Heart left ventricle (tissue), 16 donors: ENCODE results near the gene C20orf204. TPM values are rescaled to one million over a fixed set of nuclear protein-coding genes. Genes with fewer than 3 reads are reported as not detected.

Experiments used
- ATAC-seq, 4 donors: fragments of 200-7000 bp; cut with Tn5 transposase; one replicate each; pipeline ENCODE4 v1.9.1; 2020 to 2022; ENCODE audit warnings: moderate library complexity in 4 of 4, mild to moderate bottlenecking in 3 of 4, moderate number of reproducible peaks in 1 of 4
- DNase-seq, 5 donors: peaks; one replicate each; pipeline ENCODE4 v3.0.0-alpha.2; 2020
- H3K27ac ChIP-seq, 12 donors: fragments of 200-600 bp; sonication (generic) in 4 of 12; one replicate each; pipeline versions ENCODE4 v1.5.0 to v1.8.0; 2016 to 2022; ENCODE audit warnings: mild to moderate bottlenecking in 2 of 12
- H3K27me3 ChIP-seq, 9 donors: fragments of 200-600 bp; sonication (generic) in 2 of 9; one replicate each; pipeline versions ENCODE4 v1.5.1 to v1.8.0; 2016 to 2022; ENCODE audit warnings: mild to moderate bottlenecking in 3 of 9
- H3K36me3 ChIP-seq, 9 donors: fragments of 200-600 bp; sonication (generic) in 2 of 9; one replicate each; pipeline versions ENCODE4 v1.5.0 to v1.8.0; 2018 to 2022; ENCODE audit warnings: mild to moderate bottlenecking in 2 of 9
- H3K4me1 ChIP-seq, 12 donors: fragments of 200-600 bp; sonication (generic) in 4 of 12; one replicate each; pipeline versions ENCODE4 v1.5.0 to v1.8.0; 2016 to 2022; ENCODE audit warnings: mild to moderate bottlenecking in 3 of 12
- H3K4me3 ChIP-seq, 12 donors: fragments of 200-600 bp; sonication (generic) in 4 of 12; one replicate each; pipeline versions ENCODE4 v1.5.0 to v1.8.0; 2017 to 2022; ENCODE audit warnings: mild to moderate bottlenecking in 9 of 12, moderate library complexity in 4 of 12
- H3K9me3 ChIP-seq, 12 donors: fragments of 200-600 bp; sonication (generic) in 4 of 12; one replicate each; pipeline versions ENCODE4 v1.5.0 to v1.8.0; 2016 to 2022; ENCODE audit warnings: mild to moderate bottlenecking in 1 of 12
- POLR2A ChIP-seq, 2 donors: fragments of 450-650 bp; IDR thresholded peaks; one replicate each; pipeline ENCODE4 v1.6.1; 2017; ENCODE audit warnings: antibody characterized with exemption in 2 of 2, mild to moderate bottlenecking in 2 of 2, moderate library complexity in 2 of 2
- WGBS, 4 donors: extraction: QIAGEN DNeasy Blood & Tissue Kit in 2 of 4; methylation state at CpG; one replicate each; pipeline versions ENCODE4 v1.1.5 to v1.1.7; 2013 to 2018; 5-methylcytosine and 5-hydroxymethylcytosine counted together
- intact Hi-C, 10 donors: fragments of 100-400 bp; cut with DNase I; formaldehyde crosslinking; loops; one replicate each; pipeline versions ENCODE4 v1.11.1 to v1.14.2; 2022
- polyA plus RNA-seq, 2 donors: library from polyadenylated mRNA; stranded (reverse); fragments of 200-250 nt; gene quantifications; one replicate each; pipeline ENCODE4 v1.2.3, GENCODE V29; 2013
- total RNA-seq, 9 donors: library from RNA; depleted of rRNA in 2 of 9; stranded (reverse); fragments of >200 nt in 2 of 9; fragmentation: NEBNext Ultra II Directional in 3 of 9; extraction: Animal tissue kit (Norgen Biotek cat#: 25700) in 3 of 9; gene quantifications; one replicate each; pipeline versions ENCODE4 v1.1.0 to v1.2.4, GENCODE V29; 2016 to 2023
- TF ChIP-seq, protein P1 (sequence below), 12 donors: fragments of 200-600 bp; sonication (generic) in 4 of 12; IDR thresholded peaks; one replicate each; pipeline versions ENCODE4 v1.5.0 to v1.8.0; 2018 to 2022; ENCODE audit warnings: antibody characterized with exemption in 12 of 12, mild to moderate bottlenecking in 5 of 12
- donor health status: ischemic (EF 13 %, LVEDD 7.1; RV severe dilation, severe dysfunction).
- donor health status: healthy with polysubstance abuse.
- donor health status: DM: no; HTN: yes; CAD: no.
- donor health status: DM: no; HTN: no; CAD: no.
- donor health status: ischemic (EF 25% LVEDD 6.9; RV normal size, moderate dysfunction).
- donor health status: ischemic (EF 25% LVEDD 5.7; RV mildly dilated, moderate dysfunction).
- donor health status: healthy.
- donor health status: DM: yes; HTN: yes; CAD: no.
- donor health status: ischemic (EF 35%, LVEDD 5.7; RV mildly dilated, moderate dysfunction).
- donor health status: nonischemic (EF 11% LVEDD 7.7; RV severe dilation, severe dysfunction).
- donor health status: DM: yes; HTN: yes; CAD: no.
- donor health status: PGD.
- donor health status: ischemic (EF 29% LVEDD 5.4; RV normal size, mild dysfunction).
- donor health status: nonischemic (EF 23%, LVEDD 6.1; RV moderate dilation, normal function).

C20orf204 gene
- total and polyA plus RNA-seq, 11 donors: 0.16 to 1.2 (median 0.42) TPM

DNA sequence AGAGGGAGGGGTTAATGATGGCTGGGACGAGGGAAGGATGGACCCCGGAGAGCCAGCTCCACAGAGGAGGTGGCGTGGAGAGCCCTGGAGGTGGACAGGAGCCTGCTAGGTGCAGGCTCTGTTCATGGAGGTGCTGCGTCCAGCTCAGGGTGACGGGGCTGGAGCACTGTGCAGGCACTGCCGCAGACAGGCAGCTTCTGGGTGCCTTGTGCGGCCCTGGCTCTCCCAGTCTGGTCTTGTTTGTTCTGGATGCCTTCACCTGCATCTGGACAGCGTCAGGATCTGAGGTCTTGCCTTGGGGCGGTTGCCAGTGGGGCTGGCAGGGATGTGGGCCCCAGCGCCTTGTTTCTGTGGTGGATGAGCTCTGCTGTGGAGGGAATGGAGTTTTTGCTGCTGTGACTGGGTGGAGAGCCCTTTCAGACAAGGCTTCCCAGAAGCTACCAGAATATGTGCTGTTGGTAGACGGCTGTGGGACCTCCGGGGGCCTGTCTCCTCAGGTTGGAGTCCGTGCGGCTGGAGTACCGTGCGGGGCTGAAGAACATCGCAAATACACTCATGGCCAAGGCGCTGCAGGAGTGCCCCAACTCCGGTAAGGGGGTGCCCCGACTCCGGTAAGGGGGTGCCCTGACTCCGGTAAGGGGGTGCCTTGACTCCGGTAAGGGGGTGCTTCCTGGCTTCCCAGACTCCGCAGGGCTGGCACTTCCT lies 7.8 kb upstream of the C20orf204 start:
- H3K4me3 ChIP-seq: no peak overlapping the region
- ATAC-seq: no peak
- H3K27me3 ChIP-seq: no peaks in the 10 kb centered on the region
- TF ChIP-seq, protein P1, sequence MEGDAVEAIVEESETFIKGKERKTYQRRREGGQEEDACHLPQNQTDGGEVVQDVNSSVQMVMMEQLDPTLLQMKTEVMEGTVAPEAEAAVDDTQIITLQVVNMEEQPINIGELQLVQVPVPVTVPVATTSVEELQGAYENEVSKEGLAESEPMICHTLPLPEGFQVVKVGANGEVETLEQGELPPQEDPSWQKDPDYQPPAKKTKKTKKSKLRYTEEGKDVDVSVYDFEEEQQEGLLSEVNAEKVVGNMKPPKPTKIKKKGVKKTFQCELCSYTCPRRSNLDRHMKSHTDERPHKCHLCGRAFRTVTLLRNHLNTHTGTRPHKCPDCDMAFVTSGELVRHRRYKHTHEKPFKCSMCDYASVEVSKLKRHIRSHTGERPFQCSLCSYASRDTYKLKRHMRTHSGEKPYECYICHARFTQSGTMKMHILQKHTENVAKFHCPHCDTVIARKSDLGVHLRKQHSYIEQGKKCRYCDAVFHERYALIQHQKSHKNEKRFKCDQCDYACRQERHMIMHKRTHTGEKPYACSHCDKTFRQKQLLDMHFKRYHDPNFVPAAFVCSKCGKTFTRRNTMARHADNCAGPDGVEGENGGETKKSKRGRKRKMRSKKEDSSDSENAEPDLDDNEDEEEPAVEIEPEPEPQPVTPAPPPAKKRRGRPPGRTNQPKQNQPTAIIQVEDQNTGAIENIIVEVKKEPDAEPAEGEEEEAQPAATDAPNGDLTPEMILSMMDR (IDR thresholded peaks at IDR 0.05): no peak
- TF ChIP-seq POLR2A (IDR thresholded peaks at IDR 0.05): no peak
- no peaks in the 10 kb centered on the region for H3K9me3 ChIP-seq
- DNase-seq: no peak
- no peaks in the 10 kb centered on the region for H3K4me1 ChIP-seq
- peaks cover 6 to 100% (median 99%) of the 10 kb centered on the region in 9 donors for H3K36me3 ChIP-seq
- peak overlapping the region in 1 of 12 donors; percentile 46 for H3K27ac ChIP-seq
- 84 to 89% (median 87%) methylated on average over 22 to 24 of the region's 24 CpGs for WGBS, 4 donors
- intact Hi-C loops: no loop called here

DNA sequence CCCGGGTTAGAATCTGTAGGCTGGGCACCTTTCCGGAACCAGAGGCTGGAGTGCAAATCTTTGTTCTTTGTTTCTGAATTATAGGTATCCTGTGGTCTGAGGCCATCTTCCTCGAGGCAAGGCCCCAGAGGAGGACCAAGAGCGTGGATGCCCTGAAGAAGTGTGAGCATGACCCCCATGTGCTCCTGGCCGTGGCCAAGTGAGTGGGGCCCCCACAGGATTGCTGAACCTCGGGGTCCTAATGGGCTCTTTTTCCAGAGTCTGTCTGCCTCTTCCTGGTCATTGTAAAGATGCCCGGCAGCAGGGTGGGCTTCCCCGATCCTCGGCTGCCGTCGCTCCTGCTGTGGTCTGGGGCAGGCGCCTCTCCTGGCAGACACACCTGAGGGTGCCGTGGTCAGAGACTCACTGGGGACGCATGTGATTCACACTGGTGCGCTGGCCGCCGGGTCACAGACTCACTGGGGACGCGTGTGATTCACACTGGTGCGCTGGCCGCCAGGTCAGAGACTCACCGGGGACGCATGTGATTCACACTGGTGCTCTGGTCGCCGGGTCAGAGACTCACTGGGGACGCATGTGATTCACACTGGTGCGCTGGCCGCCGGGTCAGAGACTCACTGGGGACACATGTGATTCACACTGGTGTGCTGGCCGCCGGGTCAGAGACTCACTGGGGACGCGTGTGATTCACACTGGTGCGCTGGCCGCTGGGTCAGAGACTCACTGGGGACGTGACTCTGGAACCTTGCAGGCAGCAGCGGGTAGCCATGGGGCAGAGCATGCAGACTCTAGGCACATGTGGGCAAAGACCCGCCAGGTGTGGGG lies 6.5 kb upstream of the C20orf204 start:
- no peaks in the 10 kb centered on the region for H3K27me3 ChIP-seq
- TF ChIP-seq, protein P1 (IDR thresholded peaks at IDR 0.05): no peak
- no peak for TF ChIP-seq POLR2A (IDR thresholded peaks at IDR 0.05)
- ATAC-seq (no peak), DNase-seq (no peak)
- peaks cover 0 to 6% (median 0%) of the 10 kb centered on the region in 12 donors for H3K4me1 ChIP-seq
- no peak overlapping the region for H3K4me3 ChIP-seq
- intact Hi-C loops: loop anchor here in 3 of 10 donors (5.0 to 10.0 kb wide), 3 partner anchors 45 to 85 kb away; partner anchors contain the start of gene PRPF6 (in 2 of the 3)
- H3K27ac ChIP-seq: no peak overlapping the region
- H3K36me3 ChIP-seq: peaks cover 6 to 97% (median 88%) of the 10 kb centered on the region in 9 donors
- WGBS, 4 donors: 94 to 95% (median 94%) methylated on average over 24 to 38 of the region's 38 CpGs
- no peaks in the 10 kb centered on the region for H3K9me3 ChIP-seq

DNA sequence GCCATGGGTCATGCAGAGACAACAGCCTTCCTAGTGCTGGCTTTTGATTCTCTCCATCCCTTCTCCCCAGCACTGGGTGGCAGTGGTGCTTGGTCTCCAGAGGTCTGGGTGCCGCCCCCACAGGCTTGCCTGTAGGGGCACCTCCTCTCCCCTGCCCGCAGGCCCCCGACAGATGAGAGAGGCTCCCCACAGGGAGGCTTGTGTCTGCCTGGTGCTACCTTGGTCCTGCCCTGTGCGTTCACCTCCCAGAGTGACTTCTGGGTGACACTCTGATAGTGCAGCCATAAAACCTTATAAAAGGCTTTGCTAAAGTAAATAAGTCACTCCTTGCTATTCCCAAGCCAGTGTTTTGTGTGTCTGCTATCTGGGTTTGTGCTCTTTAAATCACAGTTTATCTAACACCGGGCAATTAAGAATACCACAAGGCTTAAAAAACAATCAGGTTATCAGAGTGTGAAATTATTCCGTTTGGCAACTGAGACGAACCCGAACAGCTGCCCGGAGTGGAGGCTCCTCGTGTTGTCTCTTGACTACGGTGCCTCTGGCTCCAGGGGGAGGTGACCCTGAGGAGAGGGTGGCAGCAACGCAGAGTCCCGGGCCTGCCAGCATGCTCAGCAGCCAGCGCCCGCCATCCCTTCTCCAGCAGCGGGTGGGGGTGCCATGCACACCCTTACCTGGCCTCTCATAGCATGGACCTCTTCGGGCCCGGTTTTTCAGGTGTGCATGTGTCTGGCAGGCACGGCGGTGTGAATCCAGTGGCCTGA lies 5.4 kb upstream of the C20orf204 start:
- H3K9me3 ChIP-seq: no peaks in the 10 kb centered on the region
- H3K4me3 ChIP-seq: no peak overlapping the region
- 84 to 91% (median 89%) methylated on average over 17 to 20 of the region's 20 CpGs for WGBS, 4 donors
- H3K36me3 ChIP-seq: peaks cover 6 to 94% (median 85%) of the 10 kb centered on the region in 9 donors
- peaks cover 0 to 6% (median 0%) of the 10 kb centered on the region in 12 donors for H3K4me1 ChIP-seq
- DNase-seq: no peak
- no peak for ATAC-seq
- H3K27me3 ChIP-seq: no peaks in the 10 kb centered on the region
- no peak overlapping the region for H3K27ac ChIP-seq
- intact Hi-C loops: loop anchor here in 3 of 10 donors (5.0 to 10.0 kb wide), 3 partner anchors 46 to 84 kb away; partner anchors contain the start of gene PRPF6 (in 2 of the 3)
- no peak for TF ChIP-seq POLR2A (IDR thresholded peaks at IDR 0.05)
- TF ChIP-seq, protein P1 (IDR thresholded peaks at IDR 0.05): no peak
